DMS79 (cell line): ENCODE results near the gene MRM3.
"Not testable (repeated sequence)": the region's sequence is repeated elsewhere in the genome, so short reads cannot be mapped to it uniquely, and the experiment has no call there.

Source experiments
- DNase-seq: peaks from one replicate; lab custom pipeline; 2025; lab: John Stamatoyannopoulos, UW

Gene MRM3

DNA sequence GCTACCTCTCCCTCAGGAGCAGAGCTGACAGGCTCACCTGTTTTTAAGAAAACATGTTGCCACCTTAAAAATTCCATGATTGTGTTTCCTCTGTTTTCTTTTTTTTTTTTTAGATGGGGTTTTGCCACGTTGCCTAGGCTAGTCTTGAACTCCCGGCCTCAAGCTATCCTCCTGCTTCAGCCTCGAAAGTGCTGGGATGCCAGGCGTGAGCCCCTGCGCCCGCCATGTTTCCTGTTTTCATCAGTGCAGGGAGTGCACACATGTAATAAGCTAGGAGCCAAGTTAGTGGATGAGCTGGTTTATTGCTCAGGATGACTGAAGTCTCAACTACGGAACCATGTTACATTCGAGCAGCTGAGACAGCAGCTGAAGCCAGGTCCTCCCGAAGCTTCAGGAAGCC is 13.6 kb downstream of the MRM3 start:
- DNase-seq, result no peak

GRCh38 chr17:796609-797008 is 14.5 kb downstream of the MRM3 start:
- DNase-seq, result no peak

- no peak for DNase-seq
Measured at GRCh38 chr17:797236-797840, 15.2 kb downstream of the MRM3 start.

DNA sequence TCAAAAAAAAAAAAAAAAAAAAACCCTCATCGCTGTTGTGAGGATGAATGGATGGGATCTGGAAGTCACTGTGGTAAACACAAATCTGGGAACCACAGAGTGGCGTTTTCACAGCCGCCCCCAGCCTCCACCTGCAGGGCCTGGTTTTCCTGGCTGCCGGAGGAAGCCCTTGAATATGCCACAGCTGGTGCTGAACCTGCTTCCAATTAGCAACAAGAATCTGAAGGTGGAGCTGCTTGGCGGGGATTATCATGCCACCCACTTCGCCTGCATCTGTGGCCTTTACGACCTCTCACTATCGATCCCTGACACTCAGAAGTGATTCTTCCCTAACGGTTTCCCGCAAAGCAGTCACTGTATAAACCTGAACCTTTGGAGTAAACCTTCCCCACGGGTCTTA is 16.1 kb downstream of the MRM3 start:
- peak; percentile 18 for DNase-seq

GRCh38 chr17:799261-799660 is 17.1 kb downstream of the MRM3 start:
- DNase-seq, result no peak

DNA sequence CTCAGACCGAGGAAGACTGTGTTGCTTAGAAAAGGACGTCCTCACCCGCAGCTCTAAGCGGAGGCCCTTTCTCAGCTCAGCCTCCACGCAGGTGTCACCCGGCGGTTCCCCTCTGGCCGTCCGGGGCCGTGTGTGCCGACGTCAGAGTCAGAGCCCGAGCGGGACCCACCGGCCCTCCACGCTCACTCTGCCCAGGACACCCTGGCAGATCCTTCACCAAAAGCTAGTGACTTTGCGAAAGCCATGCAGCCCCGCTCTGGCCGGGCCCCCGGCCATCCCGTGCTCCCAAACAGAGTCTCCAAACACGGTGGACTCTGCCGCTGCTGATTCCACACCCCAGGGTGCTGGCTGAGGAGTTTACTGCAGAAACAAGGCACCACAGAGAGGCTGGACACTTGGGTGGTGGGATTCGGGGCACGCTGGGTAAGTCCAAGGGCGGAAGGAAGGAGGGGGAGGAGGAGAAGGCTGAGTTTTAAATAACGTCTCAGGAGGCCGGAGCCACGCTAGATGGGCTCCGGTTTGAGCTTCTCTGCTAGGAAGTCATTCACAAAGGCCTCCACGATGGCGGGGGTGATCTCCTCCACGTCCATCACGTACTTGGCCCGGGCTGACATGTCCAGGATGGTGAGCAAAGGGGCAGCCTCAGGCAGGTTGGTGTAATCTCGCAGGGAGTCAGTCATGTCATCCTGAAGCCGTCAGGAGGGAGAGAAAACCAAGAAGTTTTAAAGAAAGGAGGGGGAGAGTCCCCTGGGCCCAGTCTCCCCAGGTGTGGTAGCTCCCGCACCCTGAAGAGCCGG is 18.5 kb downstream of the MRM3 start:
- no peak for DNase-seq

GRCh38 chr17:801660-802059 is 19.5 kb downstream of the MRM3 start:
- no peak for DNase-seq

DNA sequence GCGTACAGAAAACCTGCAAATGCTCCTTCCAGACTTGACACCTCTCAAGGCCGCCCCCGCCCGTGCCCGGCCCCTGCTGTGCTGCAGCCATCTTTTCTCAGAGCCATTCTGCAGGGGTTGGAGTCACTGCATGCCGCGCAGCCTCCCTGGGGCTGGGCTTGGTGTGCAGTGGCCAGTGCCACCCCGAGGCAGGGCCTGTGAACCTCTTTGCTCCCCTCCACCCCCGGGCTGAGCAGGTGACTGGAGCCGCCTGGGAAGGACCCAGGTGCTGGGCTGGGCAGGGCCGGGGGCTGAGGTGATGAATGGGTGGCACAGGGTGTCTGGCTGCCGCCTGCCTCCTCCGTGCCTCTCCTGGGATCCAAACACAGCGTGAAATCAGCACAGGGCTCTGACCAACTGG is 20.3 kb downstream of the MRM3 start:
- no peak for DNase-seq

DNA sequence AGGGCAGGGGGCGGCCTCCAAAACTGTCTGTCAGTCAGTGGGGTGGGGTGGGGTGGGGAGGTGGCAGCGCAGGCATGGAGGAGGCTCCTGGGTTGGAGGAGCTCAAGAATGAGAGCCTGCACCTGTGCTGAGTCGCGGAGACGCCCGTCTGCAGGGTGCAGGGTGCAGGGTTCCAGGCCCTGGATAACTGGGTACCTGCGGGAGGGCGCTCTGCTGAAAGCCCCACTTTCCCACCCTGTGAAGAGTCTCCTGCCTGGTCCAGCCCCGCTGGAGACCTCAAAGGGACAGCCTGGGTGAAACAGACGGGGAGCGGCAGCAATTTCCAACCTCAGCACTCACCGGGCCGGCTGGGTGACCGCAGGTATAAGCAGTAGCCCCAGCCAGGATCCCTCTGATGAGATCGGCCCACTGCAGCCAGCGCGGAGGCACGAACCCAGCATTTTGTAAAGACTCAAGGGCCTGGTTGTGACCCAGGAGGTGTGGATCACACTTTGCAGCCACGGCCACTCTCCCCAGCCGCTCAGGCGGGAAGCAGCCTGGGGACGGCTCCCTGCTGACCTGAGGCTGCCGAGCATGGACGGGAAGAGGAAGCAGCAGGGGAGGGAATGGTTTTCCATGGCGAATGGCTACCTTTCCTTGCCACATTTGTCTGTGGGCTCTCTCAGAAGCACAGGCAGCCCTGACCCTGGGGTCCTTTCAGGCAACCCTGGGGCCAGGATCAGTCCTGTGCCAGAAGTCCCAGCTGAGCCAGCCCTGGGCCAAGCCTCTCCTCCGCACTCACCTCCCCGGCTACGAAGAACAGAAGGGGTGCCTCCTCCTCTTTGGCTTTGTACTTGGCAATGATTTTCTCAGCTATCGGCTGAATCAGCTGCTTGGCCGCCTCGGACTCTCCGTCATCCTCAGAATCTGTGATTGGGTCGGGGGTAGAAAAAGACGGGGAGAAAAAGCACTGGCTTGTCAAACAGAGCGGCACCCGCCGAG is 21.0 kb downstream of the MRM3 start:
- no peak for DNase-seq

GRCh38 chr17:804541-805435 is 22.6 kb downstream of the MRM3 start:
- DNase-seq, result no peak

DNA sequence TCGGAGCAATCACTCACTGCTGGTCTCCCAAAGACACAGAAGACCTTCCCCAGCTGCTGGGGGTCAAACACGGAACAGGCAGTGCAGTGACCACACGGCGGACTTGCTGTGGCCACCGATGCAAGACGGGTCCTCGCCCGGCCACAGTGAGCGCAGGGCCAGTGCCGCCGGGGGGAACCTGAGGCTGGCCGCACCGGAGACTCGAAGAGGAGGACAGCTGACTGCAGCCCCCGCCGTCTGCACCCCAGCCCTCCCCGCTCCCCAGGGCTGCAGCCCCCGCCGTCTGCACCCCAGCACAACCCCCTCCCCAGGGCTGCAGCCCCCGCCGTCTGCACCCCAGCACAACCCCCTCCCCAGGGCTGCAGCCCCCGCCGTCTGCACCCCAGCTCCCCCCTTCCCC is 23.7 kb downstream of the MRM3 start:
- DNase-seq, result not testable (repeated sequence)

DNA sequence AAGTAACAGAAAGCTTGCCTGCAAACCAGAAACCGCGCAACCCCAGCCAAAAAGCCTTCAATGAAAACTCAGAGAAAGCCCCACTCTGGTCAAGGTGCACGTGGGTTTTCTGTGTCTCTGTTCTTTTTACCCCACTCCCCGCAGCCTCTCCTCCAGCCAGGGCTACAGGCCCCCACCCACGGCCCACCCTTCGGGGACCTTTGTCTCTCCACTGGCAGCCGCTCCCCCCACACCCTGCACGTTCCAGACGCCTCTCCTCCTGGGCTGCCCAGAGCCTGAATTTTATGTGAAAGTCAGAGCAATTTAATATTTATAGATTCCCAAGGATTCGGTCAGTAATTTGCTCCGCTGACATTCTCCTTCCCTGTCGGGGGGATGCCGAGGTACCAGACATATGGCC is 24.2 kb downstream of the MRM3 start:
- DNase-seq, result no peak

DNA sequence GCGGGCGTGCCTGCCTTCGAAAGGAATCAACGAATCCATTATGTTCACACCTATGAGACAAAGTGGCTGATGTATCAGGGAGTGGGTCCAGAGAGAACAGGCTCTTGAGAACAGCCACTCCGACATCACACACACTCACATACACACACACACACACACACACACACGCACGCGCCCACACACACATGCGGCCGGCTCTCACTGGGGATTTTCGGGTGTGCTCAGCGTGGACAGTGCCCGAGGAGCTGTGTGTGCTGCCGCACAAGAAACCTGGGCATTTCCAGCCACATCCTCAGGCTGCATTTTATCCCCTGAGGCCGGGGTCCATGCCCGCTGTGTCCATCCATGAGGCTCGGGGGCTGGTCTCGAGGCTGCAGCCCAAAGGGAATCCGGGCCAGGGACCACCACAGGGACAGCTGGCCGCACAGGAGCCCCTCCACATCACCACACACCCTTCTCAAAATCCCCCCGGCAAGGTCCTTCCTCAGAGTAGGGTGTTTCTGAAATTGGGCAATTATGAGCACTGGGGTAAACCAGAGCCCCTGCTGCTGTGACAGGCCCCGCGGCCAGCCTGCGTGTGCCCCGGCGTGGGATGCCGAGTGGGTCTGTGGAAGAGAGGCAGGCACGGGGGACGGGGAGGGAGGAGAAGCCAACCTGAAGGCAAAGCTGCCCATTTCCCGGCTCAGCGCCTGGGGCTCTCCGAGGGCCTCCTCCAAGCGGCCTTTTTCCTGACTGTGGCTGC is 24.8 kb downstream of the MRM3 start:
- DNase-seq, result no peak

- DNase-seq, result no peak
Measured at GRCh38 chr17:807523-808294, 25.6 kb downstream of the MRM3 start.

- DNase-seq, result no peak
Measured at GRCh38 chr17:811051-811784, 29.1 kb downstream of the MRM3 start.

DNA sequence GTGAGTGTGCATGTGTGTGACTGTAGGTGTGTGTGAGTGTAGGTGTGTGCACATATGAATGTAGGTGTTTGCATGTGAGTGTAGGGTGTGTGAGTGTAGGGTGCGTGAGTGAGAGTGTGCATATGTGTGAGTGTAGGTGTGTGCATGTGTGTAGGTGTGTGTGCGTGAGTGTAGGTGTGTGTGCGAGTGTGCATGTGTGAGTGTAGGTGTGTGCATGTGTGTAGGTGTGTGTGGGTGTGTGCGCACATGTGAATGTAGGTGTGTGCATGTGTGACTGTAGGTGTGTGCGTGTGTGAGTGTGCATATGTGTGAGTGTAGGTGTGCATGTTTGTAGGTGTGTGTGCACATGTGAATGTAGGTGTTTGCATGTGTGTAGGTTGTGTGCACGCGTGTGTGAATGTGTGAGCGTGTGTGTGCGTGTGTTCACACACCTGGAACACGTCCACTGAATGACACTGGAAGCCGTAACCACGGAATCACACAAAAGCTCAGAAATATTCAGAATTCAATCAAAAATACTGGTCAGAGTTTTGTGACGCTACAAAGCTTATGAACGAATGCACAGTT is 30.6 kb downstream of the MRM3 start:
- no peak for DNase-seq

DNA sequence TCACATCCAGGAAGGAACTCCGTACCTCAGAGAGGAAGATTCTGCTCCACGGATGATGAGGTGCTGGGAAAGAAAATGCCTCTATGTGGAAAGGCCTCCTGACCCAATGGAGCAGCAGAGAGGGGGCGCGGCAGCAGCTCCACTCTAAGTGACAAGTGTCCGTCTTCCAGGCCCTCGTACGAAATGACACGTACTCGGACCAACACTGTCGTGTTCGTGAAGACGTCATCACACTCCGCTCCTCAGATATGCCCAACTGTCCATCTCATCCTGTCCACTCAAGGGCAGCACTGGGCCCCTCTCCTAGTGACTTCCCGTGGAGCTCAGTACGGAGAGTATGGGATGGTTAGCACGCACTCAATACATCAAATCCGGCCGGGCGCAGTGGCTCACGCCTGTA is 32.2 kb downstream of the MRM3 start:
- no peak for DNase-seq

DNA sequence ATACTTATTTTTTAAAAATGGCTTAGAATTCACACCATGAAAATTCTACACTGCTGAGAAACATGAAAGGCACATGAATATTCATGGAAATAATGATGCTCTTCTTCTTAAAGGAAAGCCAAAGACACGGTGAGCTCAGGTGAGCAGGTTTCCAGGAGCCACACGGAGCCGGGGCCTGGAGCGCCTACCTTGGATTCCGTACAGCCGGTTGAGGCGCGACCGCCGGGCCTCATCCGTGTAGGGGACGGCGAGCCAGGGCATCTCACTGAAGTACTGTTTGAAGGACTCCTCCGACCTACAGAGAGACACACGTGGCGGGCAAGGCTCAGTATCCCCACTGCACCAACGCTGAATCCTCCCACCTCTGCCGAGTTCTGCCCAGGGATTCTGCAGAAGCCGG is 37.1 kb downstream of the MRM3 start:
- DNase-seq, result no peak

DNA sequence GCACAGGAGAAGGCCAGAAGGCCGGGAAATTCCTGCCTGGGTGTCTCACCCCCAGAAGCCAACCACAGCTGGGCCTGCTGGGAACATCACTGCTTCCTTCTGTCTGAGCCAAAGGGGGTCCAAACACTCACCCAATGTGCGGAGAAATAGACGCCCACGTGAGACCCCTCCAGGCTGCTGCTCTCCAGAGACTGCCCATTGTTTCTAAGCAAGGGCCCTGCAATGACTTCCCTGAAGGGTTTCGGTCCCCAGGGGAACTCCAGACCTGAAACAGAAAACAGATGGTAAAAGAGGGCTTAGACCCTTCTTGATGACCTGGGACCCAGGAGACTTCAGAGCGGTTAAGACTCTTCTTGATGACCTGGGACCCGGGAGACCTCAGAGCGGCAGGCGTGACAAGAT is 41.3 kb downstream of the MRM3 start:
- DNase-seq, result no peak
